H1 (cell line): ENCODE results near the gene CTNNA3. TPM values are rescaled to one million over a fixed set of nuclear protein-coding genes. Genes with fewer than 3 reads are reported as not detected.

ENCODE experiments used
- CTCF ChIA-PET: fragments of 300-600 bp; sonication (Branson Sonifier 250); formaldehyde crosslinking; loops from one replicate; lab custom pipeline; 2021; ENCODE audit not compliant: partially characterized antibody; lab: Charles Lee
- POLR2A ChIA-PET: fragments of 300-600 bp; sonication (Branson Sonifier 250); formaldehyde crosslinking; loops from one replicate; lab custom pipeline; 2021; ENCODE audit warnings: inconsistent platforms; ENCODE audit not compliant: partially characterized antibody; lab: Charles Lee
- DNase-seq, 2 experiments: peaks; one replicate each; pipeline versions ENCODE4 v3.0.0 to v3.0.0-alpha.2; 2010 to 2022; ENCODE audit warnings: low spot score in 2 of 2, low read depth in 1 of 2, mixed read lengths in 1 of 2
- FAIRE-seq: peaks from 2 replicates; lab custom pipeline; 2011; peaks lifted over from hg19 to GRCh38; lab: Jason Lieb, UNC
- H2AFZ ChIP-seq: 2 replicates; pipeline ENCODE4 v1.8.1; 2012; ENCODE audit warnings: low read length, inconsistent platforms
- H2AK5ac ChIP-seq: 2 replicates; pipeline ENCODE4 v1.6.1; 2013; ENCODE audit warnings: low read depth, low read length
- H2BK120ac ChIP-seq: replicated peaks from 2 replicates; pipeline ENCODE3; 2013; ENCODE audit warnings: low read depth, low read length, inconsistent platforms
- H2BK12ac ChIP-seq: 2 replicates; pipeline ENCODE4 v1.6.1; 2013; ENCODE audit warnings: low read depth, low read length
- H2BK15ac ChIP-seq: 2 replicates; pipeline ENCODE4 v1.6.1; 2013; ENCODE audit warnings: low read length
- H2BK20ac ChIP-seq: 2 replicates; pipeline ENCODE4 v1.6.1; 2013; ENCODE audit warnings: low read length
- H2BK5ac ChIP-seq: 2 replicates; pipeline ENCODE4 v1.6.1; 2013; ENCODE audit warnings: low read depth, low read length
- H3K14ac ChIP-seq: 2 replicates; pipeline ENCODE4 v1.6.1; 2013; ENCODE audit warnings: inconsistent platforms; ENCODE audit not compliant: insufficient read length
- H3K18ac ChIP-seq: 2 replicates; pipeline ENCODE4 v1.6.1; 2013; ENCODE audit warnings: low read length; ENCODE audit errors: extremely low read depth
- H3K23ac ChIP-seq: 2 replicates; pipeline ENCODE4 v1.6.1; 2013; ENCODE audit warnings: inconsistent platforms; ENCODE audit not compliant: insufficient read length
- H3K23me2 ChIP-seq: 2 replicates; pipeline ENCODE4 v1.6.1; 2013; ENCODE audit warnings: low read depth, low read length
- H3K27ac ChIP-seq: 2 replicates; pipeline ENCODE4 v1.6.1; 2011; ENCODE audit warnings: low read depth, low read length, inconsistent platforms
- H3K27me3 ChIP-seq, 4 experiments: replicated peaks in 1 of 4; 1 replicate in 1 of 4; 2 replicates in 3 of 4; pipeline versions ENCODE4 v1.6.1 to v1.8.1; 2011 to 2013; ENCODE audit warnings: low read length in 3 of 4, mild to moderate bottlenecking in 3 of 4, inconsistent platforms in 2 of 4, mixed read lengths in 2 of 4, moderate library complexity in 1 of 4; ENCODE audit not compliant: control insufficient read depth in 3 of 4, insufficient read depth in 3 of 4; ENCODE audit errors: extremely low read depth in 1 of 4
- H3K36me3 ChIP-seq, 4 experiments: 2 replicates each; pipeline versions ENCODE4 v1.6.1 to v1.8.1; 2011 to 2013; ENCODE audit warnings: mild to moderate bottlenecking in 4 of 4, low read length in 3 of 4, moderate library complexity in 2 of 4, control low read depth in 1 of 4, inconsistent platforms in 1 of 4; ENCODE audit not compliant: insufficient read depth in 4 of 4, control insufficient read depth in 2 of 4
- H3K4ac ChIP-seq: replicated peaks from 2 replicates; pipeline ENCODE3; 2013; ENCODE audit warnings: low read length, low read depth, mixed read lengths, inconsistent platforms; ENCODE audit not compliant: insufficient read length
- H3K4me1 ChIP-seq, 4 experiments: replicated peaks in 1 of 4; 1 replicate in 1 of 4; 2 replicates in 3 of 4; pipeline versions ENCODE4 v1.6.1 to v1.8.1; 2011 to 2013; ENCODE audit warnings: low read length in 3 of 4, inconsistent platforms in 2 of 4, mixed read lengths in 1 of 4; ENCODE audit not compliant: insufficient read depth in 4 of 4, control insufficient read depth in 3 of 4
- H3K4me2 ChIP-seq, 2 experiments: 2 replicates each; pipeline versions ENCODE4 v1.6.1 to v1.8.1; 2011 to 2013; ENCODE audit warnings: low read depth in 2 of 2, low read length in 2 of 2, control low read depth in 1 of 2, inconsistent platforms in 1 of 2, mild to moderate bottlenecking in 1 of 2; ENCODE audit not compliant: insufficient read depth in 1 of 2
- H3K4me3 ChIP-seq, 4 experiments: fragments of 200-600, 300-600 bp in 1 of 4; sonication (generic), shearing (Covaris generic), sonication (Bioruptor Twin) in 1 of 4; 2 replicates each; pipeline versions ENCODE4 v1.5.1 to v1.8.1; 2011 to 2016; ENCODE audit warnings: low read length in 4 of 4, low read depth in 3 of 4, control low read depth in 2 of 4, inconsistent platforms in 2 of 4, mild to moderate bottlenecking in 2 of 4, mixed read lengths in 1 of 4, moderate library complexity in 1 of 4; ENCODE audit not compliant: insufficient read depth in 2 of 4; ENCODE audit errors: extremely low read depth in 1 of 4
- H3K56ac ChIP-seq: replicated peaks from 2 replicates; pipeline ENCODE3; 2013; ENCODE audit warnings: low read depth, mild to moderate bottlenecking, mixed read lengths, low read length, inconsistent platforms; ENCODE audit not compliant: insufficient read length
- H3K79me1 ChIP-seq: 2 replicates; pipeline ENCODE4 v1.6.1; 2013; ENCODE audit warnings: low read depth, low read length, control low read depth
- H3K79me2 ChIP-seq, 2 experiments: 2 replicates each; pipeline versions ENCODE4 v1.6.1 to v1.8.1; 2012 to 2013; ENCODE audit warnings: low read length in 2 of 2, mild to moderate bottlenecking in 2 of 2, inconsistent platforms in 1 of 2; ENCODE audit not compliant: insufficient read depth in 2 of 2, control insufficient read depth in 1 of 2
- H3K9ac ChIP-seq, 4 experiments: replicated peaks in 1 of 4; 1 replicate in 1 of 4; 2 replicates in 3 of 4; pipeline versions ENCODE4 v1.6.1 to v1.8.1; 2011 to 2013; ENCODE audit warnings: low read depth in 3 of 4, low read length in 3 of 4, control low read depth in 2 of 4, mild to moderate bottlenecking in 2 of 4, moderate library complexity in 2 of 4, inconsistent platforms in 1 of 4; ENCODE audit errors: extremely low read depth in 1 of 4
- H3K9me3 ChIP-seq, 2 experiments: 2 replicates each; pipeline versions ENCODE4 v1.6.1 to v1.8.1; 2012 to 2013; ENCODE audit warnings: mild to moderate bottlenecking in 2 of 2, moderate library complexity in 2 of 2, control low read depth in 1 of 2, inconsistent platforms in 1 of 2, low read depth in 1 of 2, low read length in 1 of 2, mixed read lengths in 1 of 2; ENCODE audit not compliant: insufficient read depth in 2 of 2
- H4K20me1 ChIP-seq, 2 experiments: replicated peaks in 1 of 2; 2 replicates each; pipeline versions ENCODE3 to v1.8.1; 2011 to 2013; ENCODE audit warnings: inconsistent platforms in 2 of 2, low read length in 2 of 2, mild to moderate bottlenecking in 1 of 2; ENCODE audit not compliant: insufficient read depth in 2 of 2, control insufficient read depth in 1 of 2
- H4K5ac ChIP-seq: 2 replicates; pipeline ENCODE4 v1.6.1; 2013; ENCODE audit warnings: low read length, low read depth, mixed read lengths, inconsistent platforms; ENCODE audit not compliant: insufficient read length
- H4K8ac ChIP-seq: 2 replicates; pipeline ENCODE4 v1.8.0; 2013; ENCODE audit warnings: mild to moderate bottlenecking, moderate library complexity, low read length, inconsistent platforms; ENCODE audit not compliant: insufficient read depth; ENCODE audit errors: extremely low read depth
- H4K91ac ChIP-seq: replicated peaks from 2 replicates; pipeline ENCODE3; 2013; ENCODE audit warnings: low read length, mixed read lengths, inconsistent platforms; ENCODE audit not compliant: insufficient read length
- BCL11A ChIP-seq, 2 experiments: IDR thresholded peaks; one replicate each; pipeline ENCODE4 v1.6.1; 2011; ENCODE audit warnings: low read depth in 2 of 2, low read length in 2 of 2, mild to moderate bottlenecking in 2 of 2
- CEBPB ChIP-seq: IDR thresholded peaks from 2 replicates; pipeline ENCODE4 v1.6.1; 2012; ENCODE audit warnings: low read depth, low read length
- EGR1 ChIP-seq: IDR thresholded peaks from 2 replicates; pipeline ENCODE4 v1.6.1; 2011; ENCODE audit warnings: low read depth, low read length, borderline replicate concordance
- WGBS, 2 experiments: shearing (Covaris generic) in 1 of 2; methylation state at CpG; one replicate each; pipeline versions ENCODE4 v1.1.6 to v1.1.7; 2013 to 2015; ENCODE audit warnings: low lambda C conversion rate in 2 of 2, mixed read lengths in 2 of 2, inconsistent platforms in 1 of 2, low coverage in 1 of 2, missing lambda C conversion rate in 1 of 2; ENCODE audit not compliant: insufficient replicate concordance in 2 of 2, insufficient coverage in 1 of 2, insufficient read length in 1 of 2; ENCODE audit errors: extremely low coverage in 1 of 2, missing lambda C conversion rate in 1 of 2; 5-methylcytosine and 5-hydroxymethylcytosine counted together
- polyA plus RNA-seq, 7 experiments: library from polyadenylated mRNA; depleted of rRNA in 3 of 7; stranded (reverse) in 5 of 7; unstranded in 2 of 7; fragments of >200 nt in 5 of 7; fragments of 200-250 nt in 2 of 7; gene quantifications; 1 replicate in 5 of 7; 2 replicates in 1 of 7; 4 replicates in 1 of 7; pipeline versions ENCODE4 v1.2.1 to v1.2.3, GENCODE V29; 2011 to 2013; ENCODE audit warnings: missing spikeins in 2 of 7, mixed read lengths in 2 of 7
- total RNA-seq: library from RNA; stranded (reverse); fragmentation: NEBNext Ultra II Directional; extraction: Animal tissue kit (Norgen Biotek cat#: 25700); gene quantifications from 2 replicates; pipeline ENCODE4 v1.2.1, GENCODE V29; 2021

The CTNNA3 gene
- total and polyA plus RNA-seq, 2 of the 8 experiments (the other 6 are each of a cell fraction or from before 2014, with no cell fraction given) = 1.3 to 1.5 TPM

- Histone ChIP-seq H2BK12ac (no peak overlapping the region), H4K20me1 (no peaks in the 10 kb centered on the region), H2BK15ac (no peak overlapping the region), H3K18ac (no peak overlapping the region), H4K5ac (no peak overlapping the region), H3K27ac (no peak overlapping the region), H3K23me2 (no peaks in the 10 kb centered on the region), H3K4ac (no peak overlapping the region), H3K36me3 (no peaks in the 10 kb centered on the region), H3K79me2 (no peaks in the 10 kb centered on the region), H3K4me3 (no peak overlapping the region), H3K4me2 (no peak overlapping the region), H2BK20ac (no peak overlapping the region), H4K91ac (no peak overlapping the region), H3K27me3 (no peaks in the 10 kb centered on the region), H4K8ac (no peak overlapping the region), H3K23ac (no peak overlapping the region), H2AK5ac (no peak overlapping the region), H2AFZ (no peak overlapping the region), H3K14ac (no peak overlapping the region), H2BK120ac (no peak overlapping the region), H2BK5ac (no peak overlapping the region), H3K9me3 (no peaks in the 10 kb centered on the region), H3K79me1 (no peaks in the 10 kb centered on the region), H3K56ac (no peak overlapping the region), H3K9ac (no peak overlapping the region), H3K4me1 (no peaks in the 10 kb centered on the region)
- DNase-seq (no peak), FAIRE-seq (no peak)
- POLR2A ChIA-PET = no interaction called here
- CTCF ChIA-PET = no interaction called here
- no peak for TF ChIP-seq EGR1
- no peak for TF ChIP-seq BCL11A (IDR thresholded peaks at IDR 0.05; ENCODE audit: low read depth in 2 of 2, low read length in 2 of 2)
- no peak for TF ChIP-seq CEBPB
- WGBS, 2 experiments = 98% methylated on average over 2 of the region's 2 CpGs; no CpG with 5 or more reads in 1 of the 2 experiments
Observed at GRCh38 chr10:65949526-65949925, 1746.5 kb downstream of the CTNNA3 start.
